Measurements from ENCODE around the gene RHOJ. TPM values are rescaled to one million over a fixed set of nuclear protein-coding genes. Genes with fewer than 3 reads are reported as not detected.

RHOJ gene
- total and polyA plus RNA-seq, 9 of the 15 experiments (the other 6 are each of a cell fraction or from before 2014, with no cell fraction given), result not detected

DNA sequence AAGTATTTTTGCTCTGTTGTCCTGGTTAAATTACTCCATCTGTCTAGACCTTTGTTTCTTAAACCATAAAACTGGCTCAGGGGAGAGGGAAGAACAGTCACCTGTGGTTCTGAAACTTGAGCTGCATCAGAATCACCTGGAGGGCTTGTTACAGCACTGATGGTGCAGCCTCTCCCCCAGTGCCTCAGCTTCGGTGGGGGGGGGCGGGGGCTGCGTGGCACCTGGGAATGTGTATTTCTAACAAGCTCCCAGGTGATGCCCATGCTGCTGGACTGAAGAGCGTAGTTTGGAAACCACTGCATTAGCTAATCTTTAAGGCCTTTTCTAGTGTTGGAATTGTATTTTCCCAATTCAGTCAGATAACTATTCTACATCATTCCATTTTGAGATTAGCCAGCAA is 71.8 kb downstream of the RHOJ start:
- BruUV-seq (replicated peaks), result no TSS peak
- Histone ChIP-seq H3K9me1 (ENCODE audit: control insufficient read depth, insufficient read depth, low read length) (no peaks in the 10 kb centered on the region), H3K9ac (ENCODE audit: insufficient read depth in 1 of 2, low read depth in 2 of 2, low read length in 2 of 2) (no peak overlapping the region), H3K9me3 (replicated peaks; ENCODE audit: control insufficient read depth, insufficient read depth, low read depth, low read length) (no peaks in the 10 kb centered on the region), H4K20me1 (replicated peaks; ENCODE audit: control insufficient read depth, insufficient read depth, low read length) (no peaks in the 10 kb centered on the region), H3K4me2 (ENCODE audit: insufficient read depth, low read length) (no peak overlapping the region), H3K36me3 (ENCODE audit: control insufficient read depth, insufficient read depth, low read length) (no peaks in the 10 kb centered on the region), H3K4me1 (replicated peaks in 1 of 2; ENCODE audit: control insufficient read depth in 2 of 2, insufficient read depth in 2 of 2, low read length in 2 of 2) (no peaks in the 10 kb centered on the region), H3K27ac (ENCODE audit: extremely low read depth, low read depth, low read length) (no peak overlapping the region), H3K79me2 (ENCODE audit: control insufficient read depth, insufficient read depth, low read length) (no peaks in the 10 kb centered on the region), H2AFZ (ENCODE audit: low read depth, low read length) (no peak overlapping the region), H3K27me3 (ENCODE audit: control insufficient read depth in 2 of 2, insufficient read depth in 2 of 2, low read length in 2 of 2) (no peaks in the 10 kb centered on the region), H3K4me3 (no peak overlapping the region)
- no peak for ATAC-seq
- TF ChIP-seq ZBTB7A (IDR thresholded peaks at IDR 0.05; ENCODE audit: borderline replicate concordance, control insufficient read depth, low read depth, low read length) (no peak), ZNF324 (CRISPR knock-in tag; IDR thresholded peaks at IDR 0.05) (no peak), MAFK (IDR thresholded peaks at IDR 0.05; ENCODE audit: low read length) (no peak), SMC3 (conservative IDR thresholded peaks at IDR 0.05; ENCODE audit: insufficient read depth, low read depth, low read length) (no peak), ZBED1 (IDR thresholded peaks at IDR 0.05) (no peak), TAF7 (tag; IDR thresholded peaks at IDR 0.05) (no peak), SAP30 (IDR thresholded peaks at IDR 0.05; ENCODE audit: borderline replicate concordance, insufficient read depth, low read depth, low read length, poor library complexity, severe bottlenecking) (no peak), ZSCAN32 (CRISPR knock-in tag; IDR thresholded peaks at IDR 0.05) (no peak), ATF1 (CRISPR knock-in tag; IDR thresholded peaks at IDR 0.05) (no peak), ATF1 (tag; IDR thresholded peaks at IDR 0.05) (no peak), HNRNPL (IDR thresholded peaks at IDR 0.05; ENCODE audit: low read depth, low read length) (no peak), RBM34 (IDR thresholded peaks at IDR 0.05; ENCODE audit: borderline replicate concordance, insufficient read depth, low read length) (no peak), CHD4 (IDR thresholded peaks at IDR 0.05; ENCODE audit: insufficient read depth, insufficient replicate concordance, low read depth, low read length, poor library complexity, severe bottlenecking) (no peak), ZNF780A (CRISPR knock-in tag; IDR thresholded peaks at IDR 0.05) (no peak)
- TF ChIP-seq, protein P1, sequence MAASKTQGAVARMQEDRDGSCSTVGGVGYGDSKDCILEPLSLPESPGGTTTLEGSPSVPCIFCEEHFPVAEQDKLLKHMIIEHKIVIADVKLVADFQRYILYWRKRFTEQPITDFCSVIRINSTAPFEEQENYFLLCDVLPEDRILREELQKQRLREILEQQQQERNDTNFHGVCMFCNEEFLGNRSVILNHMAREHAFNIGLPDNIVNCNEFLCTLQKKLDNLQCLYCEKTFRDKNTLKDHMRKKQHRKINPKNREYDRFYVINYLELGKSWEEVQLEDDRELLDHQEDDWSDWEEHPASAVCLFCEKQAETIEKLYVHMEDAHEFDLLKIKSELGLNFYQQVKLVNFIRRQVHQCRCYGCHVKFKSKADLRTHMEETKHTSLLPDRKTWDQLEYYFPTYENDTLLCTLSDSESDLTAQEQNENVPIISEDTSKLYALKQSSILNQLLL (CRISPR knock-in tag; IDR thresholded peaks at IDR 0.05; ENCODE audit: borderline replicate concordance), result no peak
- TF ChIP-seq, protein P2, sequence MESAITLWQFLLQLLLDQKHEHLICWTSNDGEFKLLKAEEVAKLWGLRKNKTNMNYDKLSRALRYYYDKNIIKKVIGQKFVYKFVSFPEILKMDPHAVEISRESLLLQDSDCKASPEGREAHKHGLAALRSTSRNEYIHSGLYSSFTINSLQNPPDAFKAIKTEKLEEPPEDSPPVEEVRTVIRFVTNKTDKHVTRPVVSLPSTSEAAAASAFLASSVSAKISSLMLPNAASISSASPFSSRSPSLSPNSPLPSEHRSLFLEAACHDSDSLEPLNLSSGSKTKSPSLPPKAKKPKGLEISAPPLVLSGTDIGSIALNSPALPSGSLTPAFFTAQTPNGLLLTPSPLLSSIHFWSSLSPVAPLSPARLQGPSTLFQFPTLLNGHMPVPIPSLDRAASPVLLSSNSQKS (CRISPR knock-in tag; IDR thresholded peaks at IDR 0.05), result no peak
- TF ChIP-seq, protein P3, sequence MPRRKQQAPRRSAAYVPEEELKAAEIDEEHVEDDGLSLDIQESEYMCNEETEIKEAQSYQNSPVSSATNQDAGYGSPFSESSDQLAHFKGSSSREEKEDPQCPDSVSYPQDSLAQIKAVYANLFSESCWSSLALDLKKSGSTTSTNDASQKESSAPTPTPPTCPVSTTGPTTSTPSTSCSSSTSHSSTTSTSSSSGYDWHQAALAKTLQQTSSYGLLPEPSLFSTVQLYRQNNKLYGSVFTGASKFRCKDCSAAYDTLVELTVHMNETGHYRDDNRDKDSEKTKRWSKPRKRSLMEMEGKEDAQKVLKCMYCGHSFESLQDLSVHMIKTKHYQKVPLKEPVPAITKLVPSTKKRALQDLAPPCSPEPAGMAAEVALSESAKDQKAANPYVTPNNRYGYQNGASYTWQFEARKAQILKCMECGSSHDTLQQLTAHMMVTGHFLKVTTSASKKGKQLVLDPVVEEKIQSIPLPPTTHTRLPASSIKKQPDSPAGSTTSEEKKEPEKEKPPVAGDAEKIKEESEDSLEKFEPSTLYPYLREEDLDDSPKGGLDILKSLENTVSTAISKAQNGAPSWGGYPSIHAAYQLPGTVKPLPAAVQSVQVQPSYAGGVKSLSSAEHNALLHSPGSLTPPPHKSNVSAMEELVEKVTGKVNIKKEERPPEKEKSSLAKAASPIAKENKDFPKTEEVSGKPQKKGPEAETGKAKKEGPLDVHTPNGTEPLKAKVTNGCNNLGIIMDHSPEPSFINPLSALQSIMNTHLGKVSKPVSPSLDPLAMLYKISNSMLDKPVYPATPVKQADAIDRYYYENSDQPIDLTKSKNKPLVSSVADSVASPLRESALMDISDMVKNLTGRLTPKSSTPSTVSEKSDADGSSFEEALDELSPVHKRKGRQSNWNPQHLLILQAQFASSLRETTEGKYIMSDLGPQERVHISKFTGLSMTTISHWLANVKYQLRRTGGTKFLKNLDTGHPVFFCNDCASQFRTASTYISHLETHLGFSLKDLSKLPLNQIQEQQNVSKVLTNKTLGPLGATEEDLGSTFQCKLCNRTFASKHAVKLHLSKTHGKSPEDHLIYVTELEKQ (CRISPR knock-in tag; IDR thresholded peaks at IDR 0.05), result no peak
- intact Hi-C loops (cut with micrococcal nuclease), result loop anchor here (1.0 to 5.0 kb wide), 3 partner anchors 104 to 1113 kb away; no protein-coding TSS in a partner anchor
- in situ Hi-C loops (cut with MboI), result loop anchor here (10.0 to 25.0 kb wide), 2 partner anchors 1101 to 1389 kb away; no protein-coding TSS in a partner anchor
- ChIA-PET CTCF (ENCODE audit: low intra/inter-chr PET ratio) (interaction anchor here (0.6 kb wide), 1 partner anchor 1097 kb away, joined by 3 read pairs; no protein-coding TSS in a partner anchor), POLR2A (no interaction called here)
- FAIRE-seq, result no peak
- DNase-seq (ENCODE audit: extremely low read depth in 1 of 4, low spot score in 3 of 4), result no peak
- 0% methylated on average over 3 of the region's 4 CpGs for WGBS (ENCODE audit: insufficient coverage, low coverage, missing lambda C conversion rate)
